Endodermal cell (in vitro differentiated cells): ENCODE measurements around the gene CACNA1I. TPM values are rescaled to one million over a fixed set of nuclear protein-coding genes. Genes with fewer than 3 reads are reported as not detected.

ENCODE experiments used
- DNase-seq: peaks from one replicate; pipeline ENCODE4 v3.0.0-alpha.2; 2017
- H3K27ac ChIP-seq: 2 replicates; pipeline ENCODE4 v1.5.1; 2013; ENCODE audit warnings: mild to moderate bottlenecking, low read depth, low read length, moderate library complexity
- H3K27me3 ChIP-seq: 2 replicates; pipeline ENCODE4 v1.6.1; 2013; ENCODE audit warnings: mild to moderate bottlenecking, low read length, moderate library complexity; ENCODE audit not compliant: insufficient read depth, control insufficient read depth, poor library complexity, severe bottlenecking
- H3K36me3 ChIP-seq: 2 replicates; pipeline ENCODE4 v1.7.0; 2013; ENCODE audit warnings: mild to moderate bottlenecking, low read length, moderate library complexity; ENCODE audit not compliant: control insufficient read depth, insufficient read depth
- H3K4me1 ChIP-seq: one replicate; pipeline ENCODE4 v1.7.0; 2013; ENCODE audit warnings: low read length; ENCODE audit not compliant: control insufficient read depth, insufficient read depth
- H3K4me3 ChIP-seq: 2 replicates; pipeline ENCODE4 v1.5.1; 2013; ENCODE audit warnings: mild to moderate bottlenecking, low read length, moderate library complexity
- H3K9ac ChIP-seq: 2 replicates; pipeline ENCODE4 v1.6.1; 2013; ENCODE audit warnings: mild to moderate bottlenecking, low read length, moderate library complexity; ENCODE audit not compliant: poor library complexity, severe bottlenecking; ENCODE audit errors: extremely low read depth
- H3K9me3 ChIP-seq: 2 replicates; pipeline ENCODE4 v1.6.1; 2013; ENCODE audit warnings: mild to moderate bottlenecking, low read length, moderate library complexity; ENCODE audit not compliant: control insufficient read depth
- H3K27ac Mint-ChIP-seq: 2 replicates; pipeline ENCODE4 v1.8.0; 2020; ENCODE audit warnings: mixed read lengths
- H3K27me3 Mint-ChIP-seq: 2 replicates; pipeline ENCODE4 v1.8.0; 2021; ENCODE audit warnings: mild to moderate bottlenecking, mixed read lengths; ENCODE audit not compliant: insufficient read depth
- H3K36me3 Mint-ChIP-seq: 2 replicates; pipeline ENCODE4 v1.8.0; 2020; ENCODE audit warnings: low read depth, mixed read lengths
- H3K4me1 Mint-ChIP-seq: 2 replicates; pipeline ENCODE4 v1.8.0; 2020; ENCODE audit warnings: mixed read lengths
- H3K4me3 Mint-ChIP-seq: 2 replicates; pipeline ENCODE4 v1.8.0; 2020; ENCODE audit warnings: mild to moderate bottlenecking, moderate library complexity, mixed read lengths
- H3K9me3 Mint-ChIP-seq: 2 replicates; pipeline ENCODE4 v1.8.0; 2020; ENCODE audit warnings: mild to moderate bottlenecking, mixed read lengths
- WGBS, 2 experiments: methylation state at CpG; one replicate each; pipeline versions ENCODE4 v1.1.5 to v1.1.7; 2013; ENCODE audit warnings: missing lambda C conversion rate in 2 of 2, mixed read lengths in 1 of 2; ENCODE audit not compliant: insufficient coverage in 1 of 2, insufficient read length in 1 of 2; 5-methylcytosine and 5-hydroxymethylcytosine counted together
- total RNA-seq, 2 donors: library from RNA; stranded (reverse); fragmentation: NEBNext Ultra II Directional in 1 of 2; extraction: Animal tissue kit (Norgen Biotek cat#: 25700) in 1 of 2; gene quantifications; 2 replicates in 1 of 2; 3 replicates in 1 of 2; pipeline ENCODE4 v1.2.1, GENCODE V29; 2021
- TF ChIP-seq, protein P1 (sequence below): fragments of 200-600 bp; sonication (generic); conservative IDR thresholded peaks from 2 replicates; pipeline ENCODE4 v1.5.0; 2021; ENCODE audit warnings: antibody characterized with exemption, mild to moderate bottlenecking

The CACNA1I gene
- total RNA-seq, 2 donors from 2014 or later: 1.2 to 2.2 TPM

- Mint-ChIP-seq H3K4me3 (no peak overlapping the region), H3K27ac (no peak overlapping the region), H3K4me1 (peaks cover 5% of the 10 kb centered on the region), H3K27me3 (peaks cover 63% of the 10 kb centered on the region), H3K9me3 (no peaks in the 10 kb centered on the region), H3K36me3 (no peaks in the 10 kb centered on the region)
- Histone ChIP-seq H3K4me1 (no peaks in the 10 kb centered on the region), H3K4me3 (no peak overlapping the region), H3K27me3 (peaks cover 46% of the 10 kb centered on the region), H3K36me3 (no peaks in the 10 kb centered on the region), H3K9me3 (no peaks in the 10 kb centered on the region), H3K9ac (no peak overlapping the region), H3K27ac (no peak overlapping the region)
- TF ChIP-seq, protein P1, sequence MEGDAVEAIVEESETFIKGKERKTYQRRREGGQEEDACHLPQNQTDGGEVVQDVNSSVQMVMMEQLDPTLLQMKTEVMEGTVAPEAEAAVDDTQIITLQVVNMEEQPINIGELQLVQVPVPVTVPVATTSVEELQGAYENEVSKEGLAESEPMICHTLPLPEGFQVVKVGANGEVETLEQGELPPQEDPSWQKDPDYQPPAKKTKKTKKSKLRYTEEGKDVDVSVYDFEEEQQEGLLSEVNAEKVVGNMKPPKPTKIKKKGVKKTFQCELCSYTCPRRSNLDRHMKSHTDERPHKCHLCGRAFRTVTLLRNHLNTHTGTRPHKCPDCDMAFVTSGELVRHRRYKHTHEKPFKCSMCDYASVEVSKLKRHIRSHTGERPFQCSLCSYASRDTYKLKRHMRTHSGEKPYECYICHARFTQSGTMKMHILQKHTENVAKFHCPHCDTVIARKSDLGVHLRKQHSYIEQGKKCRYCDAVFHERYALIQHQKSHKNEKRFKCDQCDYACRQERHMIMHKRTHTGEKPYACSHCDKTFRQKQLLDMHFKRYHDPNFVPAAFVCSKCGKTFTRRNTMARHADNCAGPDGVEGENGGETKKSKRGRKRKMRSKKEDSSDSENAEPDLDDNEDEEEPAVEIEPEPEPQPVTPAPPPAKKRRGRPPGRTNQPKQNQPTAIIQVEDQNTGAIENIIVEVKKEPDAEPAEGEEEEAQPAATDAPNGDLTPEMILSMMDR: no peak
- WGBS, 2 experiments: 70% methylated on average over 2 of the region's 2 CpGs; no CpG with 5 or more reads in 1 of the 2 experiments
- DNase-seq: no peak
Observed at GRCh38 chr22:39547587-39547947, 23.0 kb upstream of the CACNA1I start.

DNA sequence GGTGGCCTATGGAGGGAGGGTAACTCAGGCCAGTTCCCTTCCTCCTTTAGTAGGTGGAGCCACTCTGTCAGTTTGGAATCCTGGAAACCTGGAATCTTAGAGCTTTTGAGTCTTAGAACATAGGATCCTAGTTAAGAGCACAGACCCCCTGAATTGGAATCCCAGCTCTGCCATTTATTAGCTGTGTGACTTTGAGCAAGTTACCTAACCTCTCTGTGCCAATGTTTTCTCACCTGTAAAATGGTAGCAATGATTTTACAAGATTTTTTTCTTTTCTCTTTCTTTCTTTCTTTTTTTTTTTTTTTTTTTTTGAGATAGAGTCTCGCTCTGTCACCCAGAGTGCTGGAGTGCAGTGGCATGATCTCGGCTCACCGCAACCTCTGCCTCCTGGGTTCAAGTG lies 17.1 kb upstream of the CACNA1I start:
- Histone ChIP-seq H3K9ac (no peak overlapping the region), H3K27ac (no peak overlapping the region), H3K9me3 (no peaks in the 10 kb centered on the region), H3K27me3 (peaks cover 27% of the 10 kb centered on the region), H3K4me3 (no peak overlapping the region), H3K4me1 (no peaks in the 10 kb centered on the region), H3K36me3 (no peaks in the 10 kb centered on the region)
- H3K27ac Mint-ChIP-seq: no peak overlapping the region
- DNase-seq: no peak
- H3K4me3 Mint-ChIP-seq: no peak overlapping the region
- TF ChIP-seq, protein P1: no peak
- peaks cover 15% of the 10 kb centered on the region for H3K4me1 Mint-ChIP-seq
- H3K27me3 Mint-ChIP-seq: peaks cover 52% of the 10 kb centered on the region
- 62% methylated on average over 3 of the region's 3 CpGs; no CpG with 5 or more reads in 1 of the 2 experiments for WGBS, 2 experiments
- no peaks in the 10 kb centered on the region for H3K36me3 Mint-ChIP-seq
- no peaks in the 10 kb centered on the region for H3K9me3 Mint-ChIP-seq

- no peak overlapping the region for H3K9ac ChIP-seq
- no peak overlapping the region for H3K4me3 ChIP-seq
- no peaks in the 10 kb centered on the region for H3K36me3 Mint-ChIP-seq
- no peak overlapping the region for H3K27ac ChIP-seq
- no peaks in the 10 kb centered on the region for H3K9me3 Mint-ChIP-seq
- H3K4me1 ChIP-seq: peaks cover under 1% of the 10 kb centered on the region
- H3K4me3 Mint-ChIP-seq: no peak overlapping the region
- no peaks in the 10 kb centered on the region for H3K9me3 ChIP-seq
- TF ChIP-seq, protein P1: no peak
- H3K36me3 ChIP-seq: no peaks in the 10 kb centered on the region
- peaks cover 19% of the 10 kb centered on the region for H3K4me1 Mint-ChIP-seq
- no peak overlapping the region for H3K27ac Mint-ChIP-seq
- 60 to 75% methylated on average over 1 to 3 of the region's 3 CpGs for WGBS, 2 experiments
- peaks cover 32% of the 10 kb centered on the region for H3K27me3 ChIP-seq
- H3K27me3 Mint-ChIP-seq: peaks cover 53% of the 10 kb centered on the region
- DNase-seq: no peak
Observed at GRCh38 chr22:39554151-39554550, 16.4 kb upstream of the CACNA1I start.
